Stimulated activated CD4-positive, alpha-beta T cell treated with anti-CD3 and anti-CD28 coated beads, TNF-alpha, amount 100 ng/mL, for 4 hours (primary cell): Measurements from ENCODE around the gene GADD45GIP1.

ENCODE experiments used
- DNase-seq, 3 experiments: peaks; one replicate each; pipeline ENCODE4 v3.0.0-alpha.2; 2020; ENCODE audit warnings: low read depth in 3 of 3

GADD45GIP1 gene

GRCh38 chr19:12956446-12957388 is at the start of gene GADD45GIP1:
Gene GADD45GIP1, minus strand, starts transcription at chr19:12957223. Its CDS starts 11 bp downstream, at chr19:12957212.
- peak; percentile 65 to 81 (median 78) for DNase-seq

GRCh38 chr19:13005861-13006370 is 48.9 kb upstream of the GADD45GIP1 start:
- DNase-seq = no peak

- no peak for DNase-seq
Measured at GRCh38 chr19:13005253-13005652, 48.2 kb upstream of the GADD45GIP1 start.

GRCh38 chr19:13004273-13004672 is 47.2 kb upstream of the GADD45GIP1 start:
- DNase-seq = no peak

GRCh38 chr19:13003081-13003480 is 46.1 kb upstream of the GADD45GIP1 start:
- DNase-seq = no peak

- no peak for DNase-seq
Measured at GRCh38 chr19:13002166-13002898, 45.3 kb upstream of the GADD45GIP1 start.

GRCh38 chr19:13001502-13002165 is 44.6 kb upstream of the GADD45GIP1 start:
- DNase-seq = no peak

- DNase-seq = no peak
Measured at GRCh38 chr19:13001166-13001501, 44.1 kb upstream of the GADD45GIP1 start.

- no peak for DNase-seq
Measured at GRCh38 chr19:12997967-12998940, 41.2 kb upstream of the GADD45GIP1 start.

- no peak for DNase-seq
Measured at GRCh38 chr19:12997179-12997966, 40.4 kb upstream of the GADD45GIP1 start.

GRCh38 chr19:12996406-12997094 is 39.5 kb upstream of the GADD45GIP1 start:
- no peak for DNase-seq

GRCh38 chr19:12995596-12996405 is 38.8 kb upstream of the GADD45GIP1 start:
- DNase-seq = no peak

- peak; percentile 47 to 55 (median 54) for DNase-seq
Measured at GRCh38 chr19:12994701-12995595, 37.9 kb upstream of the GADD45GIP1 start, which contains the start of gene NFIX. Gene NFIX, plus strand, starts transcription at chr19:12995475. Its CDS starts 363 bp downstream, at chr19:12995838.

- no peak for DNase-seq
Measured at GRCh38 chr19:12993562-12993961, 36.5 kb upstream of the GADD45GIP1 start.

- no peak for DNase-seq
Measured at GRCh38 chr19:12992729-12993128, 35.7 kb upstream of the GADD45GIP1 start.

GRCh38 chr19:12991296-12991695 is 34.3 kb upstream of the GADD45GIP1 start:
- DNase-seq = no peak

- no peak for DNase-seq
Measured at GRCh38 chr19:12990853-12991252, 33.8 kb upstream of the GADD45GIP1 start.
